ENCODE results near the gene ADPRHL1.
"Not testable (repeated sequence)": the region's sequence is repeated elsewhere in the genome, so short reads cannot be mapped to it uniquely, and the experiment has no call there.

Gene ADPRHL1

GRCh38 chr13:113450861-113451620 is 2.2 kb downstream of the ADPRHL1 start:
- not testable (repeated sequence) for H3K4me3 ChIP-seq (ENCODE audit: low read length); H3K36me3 ChIP-seq (ENCODE audit: control insufficient read depth, insufficient read depth, low read length); H3K9ac ChIP-seq (ENCODE audit: low read length); H3K9me3 ChIP-seq (ENCODE audit: control insufficient read depth, low read length); H3K27me3 ChIP-seq (ENCODE audit: control insufficient read depth, insufficient read depth, low read length)
- peaks cover 12% of the 10 kb centered on the region for H3K4me1 ChIP-seq (ENCODE audit: control insufficient read depth, insufficient read depth, low read length)

- H3K9ac ChIP-seq (ENCODE audit: low read length); H3K4me3 ChIP-seq (ENCODE audit: low read length); H3K36me3 ChIP-seq (ENCODE audit: control insufficient read depth, insufficient read depth, low read length); H3K9me3 ChIP-seq (ENCODE audit: control insufficient read depth, low read length); H3K27me3 ChIP-seq (ENCODE audit: control insufficient read depth, insufficient read depth, low read length): not testable (repeated sequence)
- peaks cover 16% of the 10 kb centered on the region for H3K4me1 ChIP-seq (ENCODE audit: control insufficient read depth, insufficient read depth, low read length)
Observed at GRCh38 chr13:113450348-113450744, 2.9 kb downstream of the ADPRHL1 start.

GRCh38 chr13:113449693-113450347 is 3.5 kb downstream of the ADPRHL1 start:
- Histone ChIP-seq H3K4me1 (ENCODE audit: control insufficient read depth, insufficient read depth, low read length) (peaks cover 21% of the 10 kb centered on the region), H3K27me3 (ENCODE audit: control insufficient read depth, insufficient read depth, low read length) (no peaks in the 10 kb centered on the region), H3K9me3 (ENCODE audit: control insufficient read depth, low read length) (no peaks in the 10 kb centered on the region), H3K4me3 (ENCODE audit: low read length) (peak overlapping the region; percentile 38), H3K36me3 (ENCODE audit: control insufficient read depth, insufficient read depth, low read length) (no peaks in the 10 kb centered on the region), H3K9ac (ENCODE audit: low read length) (peak overlapping the region; percentile 62)

- Histone ChIP-seq H3K9me3 (ENCODE audit: control insufficient read depth, low read length) (no peaks in the 10 kb centered on the region), H3K4me1 (ENCODE audit: control insufficient read depth, insufficient read depth, low read length) (peaks cover 22% of the 10 kb centered on the region), H3K4me3 (ENCODE audit: low read length) (peak overlapping the region; percentile 38), H3K36me3 (ENCODE audit: control insufficient read depth, insufficient read depth, low read length) (no peaks in the 10 kb centered on the region), H3K9ac (ENCODE audit: low read length) (peak overlapping the region; percentile 62), H3K27me3 (ENCODE audit: control insufficient read depth, insufficient read depth, low read length) (no peaks in the 10 kb centered on the region)
Observed at GRCh38 chr13:113448885-113449692, 4.2 kb downstream of the ADPRHL1 start.

GRCh38 chr13:113448545-113448884 is 4.8 kb downstream of the ADPRHL1 start:
- Histone ChIP-seq H3K4me3 (ENCODE audit: low read length) (peak overlapping the region; percentile 33), H3K4me1 (ENCODE audit: control insufficient read depth, insufficient read depth, low read length) (peaks cover 22% of the 10 kb centered on the region), H3K36me3 (ENCODE audit: control insufficient read depth, insufficient read depth, low read length) (no peaks in the 10 kb centered on the region), H3K27me3 (ENCODE audit: control insufficient read depth, insufficient read depth, low read length) (no peaks in the 10 kb centered on the region), H3K9ac (ENCODE audit: low read length) (peak overlapping the region; percentile 62), H3K9me3 (ENCODE audit: control insufficient read depth, low read length) (no peaks in the 10 kb centered on the region)

GRCh38 chr13:113447596-113447995 is 5.7 kb downstream of the ADPRHL1 start:
- H3K4me1 ChIP-seq (ENCODE audit: control insufficient read depth, insufficient read depth, low read length): peaks cover 22% of the 10 kb centered on the region
- H3K36me3 ChIP-seq (ENCODE audit: control insufficient read depth, insufficient read depth, low read length): no peaks in the 10 kb centered on the region
- H3K9me3 ChIP-seq (ENCODE audit: control insufficient read depth, low read length): no peaks in the 10 kb centered on the region
- H3K27me3 ChIP-seq (ENCODE audit: control insufficient read depth, insufficient read depth, low read length): no peaks in the 10 kb centered on the region
- no peak overlapping the region for H3K4me3 ChIP-seq (ENCODE audit: low read length)
- no peak overlapping the region for H3K9ac ChIP-seq (ENCODE audit: low read length)

- Histone ChIP-seq H3K4me1 (ENCODE audit: control insufficient read depth, insufficient read depth, low read length) (peaks cover 16% of the 10 kb centered on the region), H3K4me3 (ENCODE audit: low read length) (no peak overlapping the region), H3K9me3 (ENCODE audit: control insufficient read depth, low read length) (no peaks in the 10 kb centered on the region), H3K9ac (ENCODE audit: low read length) (no peak overlapping the region), H3K27me3 (ENCODE audit: control insufficient read depth, insufficient read depth, low read length) (no peaks in the 10 kb centered on the region), H3K36me3 (ENCODE audit: control insufficient read depth, insufficient read depth, low read length) (no peaks in the 10 kb centered on the region)
Observed at GRCh38 chr13:113446488-113446854, 6.8 kb downstream of the ADPRHL1 start.

- no peak overlapping the region for H3K4me3 ChIP-seq (ENCODE audit: low read length)
- no peaks in the 10 kb centered on the region for H3K36me3 ChIP-seq (ENCODE audit: control insufficient read depth, insufficient read depth, low read length)
- H3K27me3 ChIP-seq (ENCODE audit: control insufficient read depth, insufficient read depth, low read length): no peaks in the 10 kb centered on the region
- H3K9me3 ChIP-seq (ENCODE audit: control insufficient read depth, low read length): no peaks in the 10 kb centered on the region
- no peak overlapping the region for H3K9ac ChIP-seq (ENCODE audit: low read length)
- peaks cover 16% of the 10 kb centered on the region for H3K4me1 ChIP-seq (ENCODE audit: control insufficient read depth, insufficient read depth, low read length)
Observed at GRCh38 chr13:113445791-113446487, 7.3 kb downstream of the ADPRHL1 start.

- H3K9ac ChIP-seq (ENCODE audit: low read length): no peak overlapping the region
- H3K27me3 ChIP-seq (ENCODE audit: control insufficient read depth, insufficient read depth, low read length): no peaks in the 10 kb centered on the region
- H3K9me3 ChIP-seq (ENCODE audit: control insufficient read depth, low read length): no peaks in the 10 kb centered on the region
- peaks cover 9% of the 10 kb centered on the region for H3K4me1 ChIP-seq (ENCODE audit: control insufficient read depth, insufficient read depth, low read length)
- H3K36me3 ChIP-seq (ENCODE audit: control insufficient read depth, insufficient read depth, low read length): no peaks in the 10 kb centered on the region
- H3K4me3 ChIP-seq (ENCODE audit: low read length): no peak overlapping the region
Observed at GRCh38 chr13:113443991-113444390, 9.3 kb downstream of the ADPRHL1 start.

- peaks cover 9% of the 10 kb centered on the region for H3K4me1 ChIP-seq (ENCODE audit: control insufficient read depth, insufficient read depth, low read length)
- H3K36me3 ChIP-seq (ENCODE audit: control insufficient read depth, insufficient read depth, low read length): no peaks in the 10 kb centered on the region
- no peaks in the 10 kb centered on the region for H3K27me3 ChIP-seq (ENCODE audit: control insufficient read depth, insufficient read depth, low read length)
- H3K4me3 ChIP-seq (ENCODE audit: low read length): no peak overlapping the region
- H3K9me3 ChIP-seq (ENCODE audit: control insufficient read depth, low read length): no peaks in the 10 kb centered on the region
- H3K9ac ChIP-seq (ENCODE audit: low read length): no peak overlapping the region
Observed at GRCh38 chr13:113442985-113443362, 10.3 kb downstream of the ADPRHL1 start.

DNA sequence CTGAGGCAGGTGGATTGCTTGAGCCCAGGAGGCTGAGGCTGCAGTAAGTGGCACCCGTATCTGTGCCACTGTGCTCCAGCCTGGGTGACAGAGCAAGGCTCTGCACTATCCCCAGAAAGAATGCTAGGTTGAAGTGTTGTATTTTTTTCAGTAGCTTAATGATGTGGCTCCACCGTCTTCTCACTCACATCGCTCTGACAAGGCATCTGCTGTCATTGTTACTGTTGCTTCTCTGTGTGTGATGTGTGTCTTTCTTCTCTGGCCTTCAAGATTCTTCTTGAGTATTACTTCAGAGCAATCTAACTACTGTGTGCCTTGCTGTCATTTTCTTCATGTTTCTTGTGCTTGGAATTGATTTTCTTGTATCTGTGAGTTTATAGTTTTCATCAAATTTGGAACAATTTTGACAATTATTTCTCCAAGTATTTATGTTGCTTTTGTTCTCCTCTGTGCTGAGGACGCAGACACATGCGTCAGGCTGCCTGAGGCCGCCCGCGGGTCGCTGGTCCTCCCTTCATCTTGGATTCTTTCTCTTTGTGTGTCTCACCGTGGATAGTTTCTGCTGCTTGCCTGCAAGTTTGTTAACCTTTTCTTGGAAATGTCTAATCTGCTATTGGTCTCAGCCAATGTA is 10.8 kb downstream of the ADPRHL1 start:
- Histone ChIP-seq H3K9me3 (ENCODE audit: control insufficient read depth, low read length) (no peaks in the 10 kb centered on the region), H3K4me1 (ENCODE audit: control insufficient read depth, insufficient read depth, low read length) (peaks cover 13% of the 10 kb centered on the region), H3K4me3 (ENCODE audit: low read length) (no peak overlapping the region), H3K27me3 (ENCODE audit: control insufficient read depth, insufficient read depth, low read length) (no peaks in the 10 kb centered on the region), H3K36me3 (ENCODE audit: control insufficient read depth, insufficient read depth, low read length) (no peaks in the 10 kb centered on the region), H3K9ac (ENCODE audit: low read length) (no peak overlapping the region)

Data from mucosa of stomach (tissue), 1 donor.